ENCODE data around the gene MYH16.
A peak's percentile ranks its signal among the peaks of the same experiment; 100 is the strongest.
"Not testable (repeated sequence)": the region's sequence is repeated elsewhere in the genome, so short reads cannot be mapped to it uniquely, and the experiment has no call there.

The MYH16 gene

DNA sequence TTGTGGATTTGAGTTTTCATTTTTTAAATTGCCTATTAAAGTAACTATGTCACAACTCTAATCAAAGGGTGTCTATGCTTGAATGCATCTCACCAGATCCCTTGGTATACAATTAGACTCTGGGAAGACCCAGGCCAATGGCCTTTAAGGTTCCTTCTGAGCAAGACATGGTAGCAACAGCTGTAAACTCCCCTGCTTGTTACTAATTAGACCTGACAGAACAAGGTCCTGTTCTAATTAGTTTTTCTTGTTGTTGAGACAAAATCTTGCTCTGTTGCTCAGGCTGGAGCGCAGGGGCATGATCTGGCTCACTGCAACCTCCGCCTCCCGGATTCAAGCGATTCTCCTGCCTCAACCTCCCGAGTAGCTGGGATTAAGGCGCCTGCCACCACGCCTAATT lies 2.9 kb downstream of the MYH16 start:
- H3K4me3 ChIP-seq (ENCODE audit: low read length): no peak overlapping the region
- TF ChIP-seq, protein P1, sequence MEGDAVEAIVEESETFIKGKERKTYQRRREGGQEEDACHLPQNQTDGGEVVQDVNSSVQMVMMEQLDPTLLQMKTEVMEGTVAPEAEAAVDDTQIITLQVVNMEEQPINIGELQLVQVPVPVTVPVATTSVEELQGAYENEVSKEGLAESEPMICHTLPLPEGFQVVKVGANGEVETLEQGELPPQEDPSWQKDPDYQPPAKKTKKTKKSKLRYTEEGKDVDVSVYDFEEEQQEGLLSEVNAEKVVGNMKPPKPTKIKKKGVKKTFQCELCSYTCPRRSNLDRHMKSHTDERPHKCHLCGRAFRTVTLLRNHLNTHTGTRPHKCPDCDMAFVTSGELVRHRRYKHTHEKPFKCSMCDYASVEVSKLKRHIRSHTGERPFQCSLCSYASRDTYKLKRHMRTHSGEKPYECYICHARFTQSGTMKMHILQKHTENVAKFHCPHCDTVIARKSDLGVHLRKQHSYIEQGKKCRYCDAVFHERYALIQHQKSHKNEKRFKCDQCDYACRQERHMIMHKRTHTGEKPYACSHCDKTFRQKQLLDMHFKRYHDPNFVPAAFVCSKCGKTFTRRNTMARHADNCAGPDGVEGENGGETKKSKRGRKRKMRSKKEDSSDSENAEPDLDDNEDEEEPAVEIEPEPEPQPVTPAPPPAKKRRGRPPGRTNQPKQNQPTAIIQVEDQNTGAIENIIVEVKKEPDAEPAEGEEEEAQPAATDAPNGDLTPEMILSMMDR (IDR thresholded peaks at IDR 0.05; ENCODE audit: insufficient read depth, low read depth, low read length, missing control alignments): no peak
- no peak for DNase-seq (ENCODE audit: low read depth)

DNA sequence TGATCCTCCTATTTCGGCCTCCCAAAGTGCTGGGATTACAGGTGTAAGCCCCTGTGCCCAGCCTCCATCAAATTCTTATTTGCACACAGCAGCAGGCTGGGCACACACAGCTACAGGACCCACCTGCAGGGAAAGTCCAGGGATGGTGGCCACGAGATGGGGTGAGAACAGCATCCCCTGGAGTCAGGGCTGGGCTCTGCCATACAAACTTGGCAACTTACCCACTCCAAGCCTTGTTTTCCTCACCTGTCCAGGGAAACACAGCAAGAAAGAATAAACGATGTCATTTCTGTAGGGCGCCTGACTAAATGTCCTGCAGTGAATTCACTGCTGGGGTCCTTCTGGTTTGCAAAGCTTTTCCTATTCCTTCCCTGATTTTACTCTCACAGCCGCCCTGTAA lies 5.5 kb downstream of the MYH16 start:
- no peak overlapping the region for H3K4me3 ChIP-seq (ENCODE audit: low read length)
- TF ChIP-seq, protein P1 (IDR thresholded peaks at IDR 0.05; ENCODE audit: insufficient read depth, low read depth, low read length, missing control alignments): peak; percentile 7
- no peak for DNase-seq (ENCODE audit: low read depth)

DNA sequence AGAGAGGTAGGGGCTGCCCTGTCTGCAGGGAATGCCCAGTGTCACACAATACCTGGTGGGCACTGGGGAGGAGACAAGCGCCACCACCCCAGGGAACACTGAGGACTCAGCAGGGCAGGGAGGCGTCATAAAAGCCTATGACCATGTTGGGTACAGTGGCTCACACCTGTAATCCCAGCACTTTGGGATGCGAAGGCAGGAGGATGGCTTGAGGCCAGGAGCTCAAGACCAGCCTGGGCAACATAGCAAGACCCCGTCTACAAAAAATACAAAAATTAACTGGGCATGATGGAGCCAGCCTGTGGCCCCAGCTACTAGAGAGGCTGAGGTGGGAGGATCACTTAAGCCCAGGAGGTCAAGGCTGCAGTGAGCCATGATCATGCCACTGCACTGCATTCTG lies 11.5 kb downstream of the MYH16 start:
- not testable (repeated sequence) for H3K4me3 ChIP-seq (ENCODE audit: low read length); DNase-seq (ENCODE audit: low read depth)

DNA sequence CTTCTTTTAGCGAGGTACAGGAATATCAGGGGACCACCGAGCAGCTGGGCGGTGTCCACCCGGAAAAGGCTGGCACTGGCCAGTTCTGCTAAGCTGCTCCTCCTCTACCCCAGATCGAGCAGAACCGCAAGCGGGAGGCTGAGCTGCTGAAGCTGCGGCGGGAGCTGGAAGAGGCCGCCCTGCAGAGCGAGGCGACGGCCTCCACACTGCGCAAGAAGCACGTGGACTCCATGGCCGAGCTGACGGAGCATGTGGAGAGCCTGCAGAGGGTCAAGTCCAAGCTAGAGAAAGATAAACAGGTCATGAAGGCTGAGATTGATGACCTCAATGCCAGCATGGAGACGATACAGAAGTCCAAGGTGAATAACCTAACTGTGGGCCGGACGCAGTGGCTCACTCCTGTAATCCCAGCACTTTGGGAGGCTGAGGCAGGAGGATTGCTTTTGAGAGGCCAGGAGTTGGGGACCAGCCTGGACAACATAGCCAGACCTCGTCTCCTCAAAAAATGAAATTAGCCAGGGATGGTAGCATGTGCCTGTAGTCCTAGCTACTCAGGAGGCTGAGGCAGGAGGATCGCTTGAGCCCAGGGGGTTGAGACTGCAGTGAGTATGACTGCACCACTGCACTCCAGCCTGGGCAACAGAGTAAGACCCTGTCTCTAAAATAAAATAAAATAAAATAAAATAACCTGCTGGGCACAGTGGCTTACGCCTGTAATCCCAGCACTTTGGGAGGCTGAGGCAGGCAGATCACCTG lies 15.3 kb downstream of the MYH16 start:
- TF ChIP-seq, protein P1 (IDR thresholded peaks at IDR 0.05; ENCODE audit: insufficient read depth, low read depth, low read length, missing control alignments): no peak
- DNase-seq (ENCODE audit: low read depth): no peak
- no peak overlapping the region for H3K4me3 ChIP-seq (ENCODE audit: low read length)

DNA sequence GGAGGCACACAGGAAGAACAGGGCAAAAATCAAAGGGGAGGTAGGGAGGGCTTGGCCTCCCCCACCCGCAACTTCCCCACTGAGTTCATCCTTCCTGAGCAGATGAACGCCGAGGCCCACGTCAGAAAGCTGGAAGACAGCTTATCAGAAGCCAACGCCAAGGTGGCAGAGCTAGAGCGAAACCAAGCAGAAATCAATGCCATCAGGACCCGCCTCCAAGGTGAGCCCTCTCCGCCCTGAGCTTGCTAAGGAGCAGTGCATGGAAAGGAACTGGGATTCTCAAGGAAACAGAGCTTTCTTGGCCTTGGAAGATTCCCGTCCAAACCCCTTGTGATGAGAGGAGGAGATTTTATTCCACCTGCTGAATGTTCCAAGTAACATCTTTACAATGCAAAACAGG lies 16.5 kb downstream of the MYH16 start:
- H3K4me3 ChIP-seq (ENCODE audit: low read length): no peak overlapping the region
- TF ChIP-seq, protein P1 (IDR thresholded peaks at IDR 0.05; ENCODE audit: insufficient read depth, low read depth, low read length, missing control alignments): no peak
- no peak for DNase-seq (ENCODE audit: low read depth)

DNA sequence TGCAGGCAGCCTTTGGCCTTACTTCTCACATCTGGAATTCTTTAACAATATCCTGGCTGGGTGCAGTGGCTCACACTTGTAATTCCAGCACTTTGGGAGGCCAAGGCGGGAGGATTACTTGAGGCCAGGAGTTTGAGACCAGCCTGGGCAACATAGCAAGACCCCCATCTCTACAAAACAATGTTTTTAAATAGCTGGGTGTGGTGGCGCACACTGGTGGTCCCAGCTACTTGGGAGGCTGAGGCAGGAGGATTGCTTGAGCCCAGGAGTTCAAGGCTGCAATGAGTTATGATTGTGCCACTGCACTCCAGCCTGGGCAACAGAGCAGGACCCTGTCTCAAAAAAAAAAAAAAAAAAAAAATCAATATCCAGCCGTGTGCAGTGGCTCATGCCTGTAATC lies 17.5 kb downstream of the MYH16 start:
- H3K4me3 ChIP-seq (ENCODE audit: low read length); DNase-seq (ENCODE audit: low read depth): not testable (repeated sequence)

DNA sequence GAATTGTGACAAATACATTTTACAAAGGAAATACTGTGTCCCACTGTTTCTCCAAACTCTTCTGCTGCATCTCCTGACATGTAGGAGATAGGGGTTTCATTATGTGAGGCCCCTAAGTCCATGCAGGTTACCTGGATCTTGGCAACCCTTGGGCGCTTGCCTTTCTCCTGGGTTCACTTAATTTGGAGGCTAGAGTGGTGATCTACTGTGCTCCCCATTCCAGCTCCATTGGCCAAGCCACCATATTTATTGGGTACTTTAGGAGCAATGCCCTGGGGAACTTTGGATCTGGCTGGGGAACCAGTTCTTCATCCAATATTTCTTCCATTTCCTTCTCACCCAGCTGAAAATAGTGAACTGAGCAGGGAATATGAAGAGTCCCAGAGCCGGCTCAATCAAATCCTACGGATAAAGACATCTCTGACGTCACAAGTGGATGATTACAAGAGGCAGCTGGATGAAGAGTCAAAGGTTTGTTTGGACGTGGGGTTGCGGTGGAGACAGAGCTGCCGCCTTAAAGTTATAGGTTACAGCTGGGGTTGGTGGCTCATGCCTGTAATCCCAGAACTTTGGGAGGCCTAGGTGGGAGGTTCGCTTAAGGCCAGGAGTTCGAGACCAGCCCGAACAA lies 18.5 kb downstream of the MYH16 start:
- no peak overlapping the region for H3K4me3 ChIP-seq (ENCODE audit: low read length)
- DNase-seq (ENCODE audit: low read depth): no peak
- TF ChIP-seq, protein P1 (IDR thresholded peaks at IDR 0.05; ENCODE audit: insufficient read depth, low read depth, low read length, missing control alignments): no peak

DNA sequence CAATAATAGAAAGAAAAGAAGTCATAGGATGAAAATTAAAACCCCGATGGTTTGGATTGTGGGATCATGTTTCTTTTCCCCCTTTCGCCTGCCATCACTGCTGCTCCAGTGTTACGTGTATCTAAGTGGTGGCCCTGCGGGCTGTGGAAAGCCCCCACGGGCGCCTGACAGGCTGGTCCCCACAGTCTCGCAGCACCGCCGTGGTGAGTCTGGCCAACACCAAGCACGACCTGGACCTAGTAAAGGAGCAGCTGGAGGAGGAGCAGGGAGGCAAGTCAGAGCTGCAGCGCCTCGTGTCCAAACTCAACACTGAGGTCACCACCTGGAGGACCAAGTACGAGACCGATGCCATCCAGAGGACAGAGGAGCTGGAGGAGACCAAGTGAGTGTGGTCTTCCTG lies 19.5 kb downstream of the MYH16 start:
- H3K4me3 ChIP-seq (ENCODE audit: low read length): no peak overlapping the region
- DNase-seq (ENCODE audit: low read depth): no peak
- TF ChIP-seq, protein P1 (IDR thresholded peaks at IDR 0.05; ENCODE audit: insufficient read depth, low read depth, low read length, missing control alignments): no peak

Data from epithelial cell of esophagus (primary cell).